Measurements from ENCODE around the gene GZMB. TPM values are rescaled to one million over a fixed set of nuclear protein-coding genes. Genes with fewer than 3 reads are reported as not detected.
A peak's percentile ranks its signal among the peaks of the same experiment; 100 is the strongest.

GZMB gene, protein sequence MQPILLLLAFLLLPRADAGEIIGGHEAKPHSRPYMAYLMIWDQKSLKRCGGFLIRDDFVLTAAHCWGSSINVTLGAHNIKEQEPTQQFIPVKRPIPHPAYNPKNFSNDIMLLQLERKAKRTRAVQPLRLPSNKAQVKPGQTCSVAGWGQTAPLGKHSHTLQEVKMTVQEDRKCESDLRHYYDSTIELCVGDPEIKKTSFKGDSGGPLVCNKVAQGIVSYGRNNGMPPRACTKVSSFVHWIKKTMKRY
- total RNA-seq = not detected in 2 replicates

GRCh38 chr14:24634158-24634557 lies at the start of gene GZMB:
TSS of gene GZMB (minus strand) at chr14:24634190. CDS start at chr14:24634160, 30 bp downstream.
- H3K4me2 ChIP-seq (ENCODE audit: insufficient read depth, low read length) = no peak within 1 kb of the TSS
- no peak within 1 kb of the TSS for H3K4me3 ChIP-seq (ENCODE audit: insufficient read depth, low read length)
- H3K79me2 ChIP-seq (ENCODE audit: insufficient read depth, low read length) = no peaks in the 10 kb centered on the region
- DNase-seq (ENCODE audit: insufficient read length, low spot score, missing footprints) = no peak
- H3K9me3 ChIP-seq (ENCODE audit: low read depth, low read length) = no peaks in the 10 kb centered on the region
- H3K27ac ChIP-seq (ENCODE audit: low read depth, low read length) = no peak within 1 kb of the TSS
- no peaks in the 10 kb centered on the region for H4K20me1 ChIP-seq (ENCODE audit: insufficient read depth, low read length)
- no peaks in the 10 kb centered on the region for H3K27me3 ChIP-seq (ENCODE audit: insufficient read depth, low read length)
- TF ChIP-seq CTCF (IDR thresholded peaks at IDR 0.05; ENCODE audit: extremely low read depth, low read depth, low read length) = no peak
- no peaks in the 10 kb centered on the region for H3K4me1 ChIP-seq (ENCODE audit: insufficient read depth, low read length)
- H3K36me3 ChIP-seq (ENCODE audit: insufficient read depth, low read length) = no peaks in the 10 kb centered on the region
- no peak within 1 kb of the TSS for H2AFZ ChIP-seq (ENCODE audit: low read length)

GRCh38 chr14:24681056-24681455 lies 47.1 kb upstream of the GZMB start:
- Histone ChIP-seq H2AFZ (ENCODE audit: low read length) (no peak overlapping the region), H4K20me1 (ENCODE audit: insufficient read depth, low read length) (no peaks in the 10 kb centered on the region), H3K4me3 (ENCODE audit: insufficient read depth, low read length) (no peak overlapping the region), H3K36me3 (ENCODE audit: insufficient read depth, low read length) (no peaks in the 10 kb centered on the region), H3K9me3 (ENCODE audit: low read depth, low read length) (no peaks in the 10 kb centered on the region), H3K79me2 (ENCODE audit: insufficient read depth, low read length) (no peaks in the 10 kb centered on the region), H3K4me2 (ENCODE audit: insufficient read depth, low read length) (no peak overlapping the region), H3K27ac (ENCODE audit: low read depth, low read length) (no peak overlapping the region), H3K27me3 (ENCODE audit: insufficient read depth, low read length) (no peaks in the 10 kb centered on the region), H3K4me1 (ENCODE audit: insufficient read depth, low read length) (no peaks in the 10 kb centered on the region)
- no peak for TF ChIP-seq CTCF (IDR thresholded peaks at IDR 0.05; ENCODE audit: extremely low read depth, low read depth, low read length)
- no peak for DNase-seq (ENCODE audit: insufficient read length, low spot score, missing footprints)

- H3K27me3 ChIP-seq (ENCODE audit: insufficient read depth, low read length) = no peaks in the 10 kb centered on the region
- H3K4me1 ChIP-seq (ENCODE audit: insufficient read depth, low read length) = no peaks in the 10 kb centered on the region
- H3K36me3 ChIP-seq (ENCODE audit: insufficient read depth, low read length) = no peaks in the 10 kb centered on the region
- H3K9me3 ChIP-seq (ENCODE audit: low read depth, low read length) = no peaks in the 10 kb centered on the region
- H3K27ac ChIP-seq (ENCODE audit: low read depth, low read length) = no peak overlapping the region
- no peaks in the 10 kb centered on the region for H4K20me1 ChIP-seq (ENCODE audit: insufficient read depth, low read length)
- no peak for TF ChIP-seq CTCF (IDR thresholded peaks at IDR 0.05; ENCODE audit: extremely low read depth, low read depth, low read length)
- no peak for DNase-seq (ENCODE audit: insufficient read length, low spot score, missing footprints)
- no peak overlapping the region for H3K4me2 ChIP-seq (ENCODE audit: insufficient read depth, low read length)
- no peak overlapping the region for H2AFZ ChIP-seq (ENCODE audit: low read length)
- H3K79me2 ChIP-seq (ENCODE audit: insufficient read depth, low read length) = no peaks in the 10 kb centered on the region
- no peak overlapping the region for H3K4me3 ChIP-seq (ENCODE audit: insufficient read depth, low read length)
Observed at GRCh38 chr14:24680516-24680915, 46.5 kb upstream of the GZMB start.

DNA sequence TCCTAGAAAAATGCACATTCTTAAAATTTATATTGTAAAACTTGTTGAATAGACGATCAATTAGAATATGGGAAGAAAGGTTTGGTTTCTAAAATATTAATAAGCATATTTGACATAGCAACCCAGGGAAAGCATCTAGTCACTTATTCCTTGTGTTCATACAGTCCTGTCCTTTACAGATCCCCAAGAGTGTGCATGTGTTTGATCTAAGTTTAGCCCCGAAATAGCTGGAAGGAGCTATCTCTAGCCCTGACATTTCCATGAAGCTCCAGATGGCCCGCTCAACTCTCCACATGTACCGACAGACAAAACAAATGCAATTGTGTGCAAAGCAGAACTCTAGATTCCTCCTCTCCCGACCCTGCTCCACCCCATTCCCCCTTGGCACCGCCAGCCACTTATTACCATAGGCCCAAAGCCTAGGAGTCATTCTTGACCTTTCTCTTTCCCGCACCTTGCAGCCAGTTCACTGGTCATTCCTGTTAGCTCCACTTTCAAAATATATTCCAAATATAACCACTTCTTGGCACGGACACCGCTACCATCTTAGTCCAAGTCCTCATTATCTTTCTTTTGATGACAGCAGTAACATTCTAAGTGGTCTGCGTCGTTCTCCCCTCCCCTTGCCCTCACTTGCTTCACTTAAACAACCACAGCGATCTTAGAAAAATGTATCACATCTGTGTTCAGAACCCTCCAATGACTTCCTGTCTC lies 45.4 kb upstream of the GZMB start:
- H3K4me2 ChIP-seq (ENCODE audit: insufficient read depth, low read length) = peak overlapping the region; percentile 91
- no peaks in the 10 kb centered on the region for H3K4me1 ChIP-seq (ENCODE audit: insufficient read depth, low read length)
- no peak overlapping the region for H3K4me3 ChIP-seq (ENCODE audit: insufficient read depth, low read length)
- H3K79me2 ChIP-seq (ENCODE audit: insufficient read depth, low read length) = no peaks in the 10 kb centered on the region
- no peaks in the 10 kb centered on the region for H3K36me3 ChIP-seq (ENCODE audit: insufficient read depth, low read length)
- DNase-seq (ENCODE audit: insufficient read length, low spot score, missing footprints) = no peak
- H4K20me1 ChIP-seq (ENCODE audit: insufficient read depth, low read length) = no peaks in the 10 kb centered on the region
- H3K27ac ChIP-seq (ENCODE audit: low read depth, low read length) = no peak overlapping the region
- no peaks in the 10 kb centered on the region for H3K27me3 ChIP-seq (ENCODE audit: insufficient read depth, low read length)
- TF ChIP-seq CTCF (IDR thresholded peaks at IDR 0.05; ENCODE audit: extremely low read depth, low read depth, low read length) = no peak
- H2AFZ ChIP-seq (ENCODE audit: low read length) = no peak overlapping the region
- no peaks in the 10 kb centered on the region for H3K9me3 ChIP-seq (ENCODE audit: low read depth, low read length)

Measured in osteoblast (primary cell).